Ovary (tissue), 9 donors: ENCODE measurements around the gene FGD5. TPM values are rescaled to one million over a fixed set of nuclear protein-coding genes. Genes with fewer than 3 reads are reported as not detected.
A peak's percentile ranks its signal among the peaks of the same experiment; 100 is the strongest.

Experiments
- DNase-seq, 5 donors: peaks; one replicate each; pipeline ENCODE4 v3.0.0-alpha.2; 2019 to 2020
- H3K27ac ChIP-seq, 2 donors: fragments of 200-600 bp; one replicate each; pipeline versions ENCODE4 v1.5.1 to v1.8.0; 2019 to 2022
- H3K27me3 ChIP-seq: fragments of 200-600 bp; one replicate; pipeline ENCODE4 v1.8.0; 2022
- H3K36me3 ChIP-seq: fragments of 200-600 bp; sonication (generic); one replicate; pipeline ENCODE4 v1.5.1; 2019
- H3K4me1 ChIP-seq: one replicate; pipeline ENCODE4 v1.8.1; 2013; ENCODE audit warnings: mild to moderate bottlenecking, moderate library complexity; ENCODE audit not compliant: insufficient read depth
- H3K4me3 ChIP-seq: fragments of 200-600 bp; sonication (generic); one replicate; pipeline ENCODE4 v1.5.1; 2017
- H3K9me3 ChIP-seq, 2 donors: fragments of 200-600 bp in 1 of 2; sonication (generic) in 1 of 2; one replicate each; pipeline versions ENCODE4 v1.5.1 to v1.8.1; 2013 to 2019; ENCODE audit warnings: mild to moderate bottlenecking in 1 of 2, moderate library complexity in 1 of 2
- CTCF ChIP-seq, 3 donors: fragments of 450-650 bp in 2 of 3; fragments of 200-600 bp in 1 of 3; IDR thresholded peaks; one replicate each; pipeline versions ENCODE4 v1.5.1 to v1.8.0; 2016 to 2022; ENCODE audit warnings: antibody characterized with exemption in 3 of 3, mild to moderate bottlenecking in 1 of 3
- EP300 ChIP-seq: sonication (generic); formaldehyde crosslinking; IDR thresholded peaks from one replicate; pipeline ENCODE4 v1.6.1; 2017; ENCODE audit warnings: antibody characterized with exemption
- POLR2A ChIP-seq: fragments of 450-650 bp; IDR thresholded peaks from one replicate; pipeline ENCODE4 v1.6.1; 2017; ENCODE audit warnings: antibody characterized with exemption, mild to moderate bottlenecking, moderate library complexity
- WGBS, 3 donors: extraction: QIAGEN DNeasy Blood & Tissue Kit in 1 of 3; methylation state at CpG; one replicate each; pipeline versions ENCODE4 v1.1.5 to v1.1.7; 2013 to 2017; 5-methylcytosine and 5-hydroxymethylcytosine counted together
- intact Hi-C, 4 donors: fragments of 100-400 bp; cut with DNase I; formaldehyde crosslinking; loops; one replicate each; pipeline versions ENCODE4 v1.11.0 to v1.15.1; 2022 to 2023
- polyA plus RNA-seq, 2 donors: library from polyadenylated mRNA; stranded (reverse); fragments of 200-250 nt in 1 of 2; fragments of 350-450 nt in 1 of 2; fragmentation: Illumina TruSeq in 1 of 2; extraction: RNeasy Lipid Tissue Mini Kit (QIAGEN cat#74804) in 1 of 2; gene quantifications; one replicate each; pipeline ENCODE4 v1.2.3, GENCODE V29; 2013 to 2014
- total RNA-seq, 7 donors: library from RNA; depleted of rRNA in 2 of 7; stranded (reverse); fragments of >200 nt in 2 of 7; fragmentation: NEBNext Ultra II Directional in 3 of 7; extraction: Animal tissue kit (Norgen Biotek cat#: 25700) in 3 of 7; gene quantifications; one replicate each; pipeline versions ENCODE4 v1.1.0 to v1.2.4, GENCODE V29; 2016 to 2023
- donor health status: DM: no; HTN: no; CAD: no; lungs with moderate emphysema.
- donor health status: DM: no; HTN: no; CAD: no.
- donor health status: Bipolar disorder and iron deficiency.
- donor health status: DM: yes; HTN: yes; CAD: no.
- donor health status: DM: no; HTN: no; CAD: no.
- donor health status: DM: yes; HTN: yes; CAD: no.

The FGD5 gene
- total and polyA plus RNA-seq, 9 donors, result 5.1 to 38.3 (median 13.0) TPM

- Histone ChIP-seq H3K9me3 (no peaks in the 10 kb centered on the region), H3K4me3 (no peak overlapping the region), H3K27ac (no peak overlapping the region), H3K36me3 (no peaks in the 10 kb centered on the region), H3K4me1 (peaks cover 4% of the 10 kb centered on the region), H3K27me3 (no peaks in the 10 kb centered on the region)
- TF ChIP-seq POLR2A (no peak), EP300 (no peak), CTCF (IDR thresholded peaks at IDR 0.05) (no peak)
- WGBS, 3 donors, result 83 to 90% (median 87%) methylated on average over 6 of the region's 6 CpGs
- DNase-seq, result peak in 1 of 5 donors; percentile 21
- intact Hi-C loops, result loop anchor here in 1 of 4 donors (10.0 kb wide), 1 partner anchor 117 kb away; no protein-coding TSS in a partner anchor
These were observed 20.5 kb upstream of the FGD5 start for GRCh38 chr3:14798231-14798630.

- TF ChIP-seq POLR2A, result no peak
- TF ChIP-seq EP300, result no peak
- TF ChIP-seq CTCF (IDR thresholded peaks at IDR 0.05), result no peak
- WGBS, 3 donors, result 70 to 87% (median 85%) methylated on average over 4 of the region's 4 CpGs
- H3K4me3 ChIP-seq, result no peak overlapping the region
- H3K27me3 ChIP-seq, result no peaks in the 10 kb centered on the region
- intact Hi-C loops, result loop anchor here in 1 of 4 donors (10.0 kb wide), 1 partner anchor 116 kb away; no protein-coding TSS in a partner anchor
- no peaks in the 10 kb centered on the region for H3K9me3 ChIP-seq
- H3K27ac ChIP-seq, result no peak overlapping the region
- no peaks in the 10 kb centered on the region for H3K4me1 ChIP-seq
- no peak for DNase-seq
- no peaks in the 10 kb centered on the region for H3K36me3 ChIP-seq
These were observed 19.6 kb upstream of the FGD5 start for GRCh38 chr3:14799146-14799545.

- no peak for TF ChIP-seq CTCF (IDR thresholded peaks at IDR 0.05)
- TF ChIP-seq POLR2A, result no peak
- TF ChIP-seq EP300, result no peak
- Histone ChIP-seq H3K4me3 (no peak overlapping the region), H3K27me3 (no peaks in the 10 kb centered on the region), H3K9me3 (no peaks in the 10 kb centered on the region), H3K27ac (no peak overlapping the region), H3K4me1 (no peaks in the 10 kb centered on the region), H3K36me3 (no peaks in the 10 kb centered on the region)
- 89 to 93% (median 93%) methylated on average over 9 of the region's 9 CpGs for WGBS, 3 donors
- no peak for DNase-seq
- intact Hi-C loops, result no loop called here
These were observed 17.7 kb upstream of the FGD5 start for GRCh38 chr3:14801031-14801430.

GRCh38 chr3:14801668-14802380 is 16.9 kb upstream of the FGD5 start:
- Histone ChIP-seq H3K36me3 (no peaks in the 10 kb centered on the region), H3K4me1 (no peaks in the 10 kb centered on the region), H3K27ac (no peak overlapping the region), H3K9me3 (no peaks in the 10 kb centered on the region), H3K27me3 (no peaks in the 10 kb centered on the region), H3K4me3 (no peak overlapping the region)
- no peak for DNase-seq
- intact Hi-C loops, result no loop called here
- 80 to 86% (median 82%) methylated on average over 10 of the region's 10 CpGs for WGBS, 3 donors
- TF ChIP-seq EP300 (no peak), POLR2A (no peak), CTCF (IDR thresholded peaks at IDR 0.05) (no peak)
